GM06990 (cell line): ENCODE data around the gene ATXN7L1.
"Not testable (repeated sequence)": the region's sequence is repeated elsewhere in the genome, so short reads cannot be mapped to it uniquely, and the experiment has no call there.

Experiments
- DNase-seq: peaks from one replicate; pipeline ENCODE4 v3.0.0-alpha.2; 2011; ENCODE audit not compliant: insufficient read length; ENCODE audit errors: extremely low read depth
- H3K27me3 ChIP-seq: replicated peaks from 2 replicates; pipeline ENCODE4 v1.6.0; 2011; ENCODE audit warnings: low read length; ENCODE audit not compliant: control insufficient read depth, insufficient read depth
- H3K36me3 ChIP-seq: 2 replicates; pipeline ENCODE4 v1.5.1; 2011; ENCODE audit warnings: low read length; ENCODE audit not compliant: control insufficient read depth, insufficient read depth
- H3K4me3 ChIP-seq: replicated peaks from 2 replicates; pipeline ENCODE4 v1.5.1; 2011; ENCODE audit warnings: low read depth, mild to moderate bottlenecking, control low read depth, low read length
- TF ChIP-seq, protein P1 (sequence below): IDR thresholded peaks from 2 replicates; pipeline ENCODE4 v1.5.1; 2011; ENCODE audit warnings: low read length, control low read depth, mild to moderate bottlenecking, inconsistent platforms; ENCODE audit not compliant: insufficient read depth, poor library complexity, severe bottlenecking

Gene ATXN7L1

DNA sequence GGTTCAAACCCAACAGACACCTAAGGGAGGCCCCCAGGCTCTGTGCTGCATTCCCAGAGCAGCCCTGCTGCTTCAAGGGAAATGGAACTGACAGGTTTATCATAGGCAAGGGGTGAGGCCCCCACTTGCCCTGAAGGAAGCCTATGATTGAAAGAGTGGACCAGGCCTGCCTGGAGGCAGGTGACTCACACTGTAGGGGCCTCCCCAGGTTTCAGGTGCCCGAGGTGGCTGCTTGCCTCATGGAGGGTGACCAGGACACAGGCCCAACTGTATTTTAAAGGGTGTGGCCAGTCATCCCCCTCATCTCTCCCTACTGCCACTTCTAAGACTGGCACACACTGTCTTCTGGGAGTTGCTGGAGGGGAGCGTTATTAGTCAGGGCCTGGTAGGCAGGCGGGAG, 85.4 kb downstream of the ATXN7L1 start:
- Histone ChIP-seq H3K36me3 (no peaks in the 10 kb centered on the region), H3K27me3 (peaks cover 1% of the 10 kb centered on the region), H3K4me3 (no peak overlapping the region)
- TF ChIP-seq, protein P1, sequence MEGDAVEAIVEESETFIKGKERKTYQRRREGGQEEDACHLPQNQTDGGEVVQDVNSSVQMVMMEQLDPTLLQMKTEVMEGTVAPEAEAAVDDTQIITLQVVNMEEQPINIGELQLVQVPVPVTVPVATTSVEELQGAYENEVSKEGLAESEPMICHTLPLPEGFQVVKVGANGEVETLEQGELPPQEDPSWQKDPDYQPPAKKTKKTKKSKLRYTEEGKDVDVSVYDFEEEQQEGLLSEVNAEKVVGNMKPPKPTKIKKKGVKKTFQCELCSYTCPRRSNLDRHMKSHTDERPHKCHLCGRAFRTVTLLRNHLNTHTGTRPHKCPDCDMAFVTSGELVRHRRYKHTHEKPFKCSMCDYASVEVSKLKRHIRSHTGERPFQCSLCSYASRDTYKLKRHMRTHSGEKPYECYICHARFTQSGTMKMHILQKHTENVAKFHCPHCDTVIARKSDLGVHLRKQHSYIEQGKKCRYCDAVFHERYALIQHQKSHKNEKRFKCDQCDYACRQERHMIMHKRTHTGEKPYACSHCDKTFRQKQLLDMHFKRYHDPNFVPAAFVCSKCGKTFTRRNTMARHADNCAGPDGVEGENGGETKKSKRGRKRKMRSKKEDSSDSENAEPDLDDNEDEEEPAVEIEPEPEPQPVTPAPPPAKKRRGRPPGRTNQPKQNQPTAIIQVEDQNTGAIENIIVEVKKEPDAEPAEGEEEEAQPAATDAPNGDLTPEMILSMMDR: no peak
- no peak for DNase-seq

DNA sequence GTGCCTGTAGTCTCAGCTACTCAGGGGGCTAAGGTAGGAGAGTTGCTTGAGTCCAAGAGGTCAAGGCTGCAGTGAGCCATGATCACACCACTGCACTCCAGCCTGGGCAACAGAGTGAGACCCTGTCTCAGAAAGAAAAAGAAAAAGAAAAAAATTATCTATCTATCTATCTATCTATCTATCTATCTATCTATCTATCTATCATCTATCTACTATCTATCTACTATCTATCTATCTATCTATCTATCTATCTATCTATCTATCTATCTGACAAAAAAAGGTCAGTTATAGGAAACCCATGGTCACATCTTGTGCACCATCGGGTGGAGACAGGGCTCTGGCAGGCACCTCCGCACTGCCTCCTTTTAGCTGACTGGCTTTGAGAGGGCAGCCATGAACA, 85.9 kb downstream of the ATXN7L1 start:
- H3K36me3 ChIP-seq, DNase-seq, H3K4me3 ChIP-seq, H3K27me3 ChIP-seq: not testable (repeated sequence)

DNA sequence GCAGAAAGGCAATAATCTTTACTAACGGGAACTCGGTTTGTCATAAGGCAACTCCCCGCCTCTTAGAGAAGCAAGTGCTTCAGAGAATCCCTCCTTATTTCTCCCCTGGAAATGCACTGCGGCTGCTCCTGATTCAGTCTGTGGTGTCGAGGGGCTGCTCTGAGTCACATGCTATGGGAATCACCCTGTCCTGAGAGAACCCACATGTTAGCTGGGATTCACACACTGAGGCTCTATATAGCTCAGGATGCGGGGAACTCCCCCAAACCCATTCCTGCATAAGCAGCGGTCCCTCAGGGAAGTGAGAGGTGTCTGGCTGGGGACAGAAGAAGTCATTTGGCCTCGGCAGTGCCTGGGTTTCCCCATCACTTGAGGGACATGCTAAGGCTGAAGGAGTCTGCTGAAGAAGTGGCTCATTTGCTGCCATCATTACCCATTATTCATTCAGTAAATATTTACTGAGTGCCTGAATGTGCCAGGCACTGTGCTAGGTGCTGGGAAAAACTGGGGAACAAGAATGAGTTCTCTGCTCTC, 87.5 kb downstream of the ATXN7L1 start:
- H3K27me3 ChIP-seq: peaks cover 1% of the 10 kb centered on the region
- no peaks in the 10 kb centered on the region for H3K36me3 ChIP-seq
- H3K4me3 ChIP-seq: no peak overlapping the region
- DNase-seq: no peak
- TF ChIP-seq, protein P1: no peak

DNA sequence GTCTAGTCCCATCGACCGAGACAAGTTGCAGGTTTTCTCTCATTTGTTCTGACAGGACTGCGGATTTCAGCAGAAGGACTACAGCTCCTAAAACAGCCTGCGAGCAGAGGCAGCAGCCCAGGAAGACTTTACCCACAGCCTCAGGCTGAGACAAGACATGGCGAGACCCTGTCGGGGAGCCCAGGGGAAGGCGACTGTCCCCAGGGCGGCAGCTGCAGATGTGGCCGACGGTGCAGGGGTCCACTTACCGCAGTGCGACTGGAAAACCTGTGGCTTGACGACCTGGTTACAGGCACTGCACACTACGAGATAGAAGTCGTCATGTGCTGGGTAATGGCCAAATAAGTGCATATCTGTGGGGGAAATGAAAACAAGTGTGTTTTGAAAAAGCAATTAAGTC, 88.0 kb downstream of the ATXN7L1 start:
- TF ChIP-seq, protein P1: no peak
- no peaks in the 10 kb centered on the region; the same call in 1 of the 2 replicates for H3K27me3 ChIP-seq
- no peaks in the 10 kb centered on the region for H3K36me3 ChIP-seq
- no peak for DNase-seq
- H3K4me3 ChIP-seq: no peak overlapping the region

DNA sequence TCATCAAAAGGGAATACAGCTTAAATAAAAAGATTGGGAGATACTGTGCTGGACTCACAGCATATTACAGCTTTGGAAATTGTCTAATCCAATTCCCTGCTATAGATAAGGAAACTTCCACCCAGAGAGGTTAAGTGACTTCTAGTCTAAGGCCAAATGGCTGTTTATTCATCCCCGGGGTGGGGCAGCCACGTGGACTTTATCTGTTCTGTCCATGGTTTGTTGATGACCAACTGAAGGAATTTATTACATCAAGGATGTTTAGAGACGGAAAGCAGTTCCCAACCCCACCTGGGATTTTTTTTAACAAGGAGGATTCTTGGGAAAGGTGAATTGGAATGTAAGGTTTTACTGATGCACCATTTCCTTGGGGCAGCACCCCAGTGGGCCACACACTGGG, 88.6 kb downstream of the ATXN7L1 start:
- Histone ChIP-seq H3K4me3 (no peak overlapping the region), H3K27me3 (no peaks in the 10 kb centered on the region; the same call in 1 of the 2 replicates), H3K36me3 (no peaks in the 10 kb centered on the region)
- TF ChIP-seq, protein P1: no peak
- no peak for DNase-seq

DNA sequence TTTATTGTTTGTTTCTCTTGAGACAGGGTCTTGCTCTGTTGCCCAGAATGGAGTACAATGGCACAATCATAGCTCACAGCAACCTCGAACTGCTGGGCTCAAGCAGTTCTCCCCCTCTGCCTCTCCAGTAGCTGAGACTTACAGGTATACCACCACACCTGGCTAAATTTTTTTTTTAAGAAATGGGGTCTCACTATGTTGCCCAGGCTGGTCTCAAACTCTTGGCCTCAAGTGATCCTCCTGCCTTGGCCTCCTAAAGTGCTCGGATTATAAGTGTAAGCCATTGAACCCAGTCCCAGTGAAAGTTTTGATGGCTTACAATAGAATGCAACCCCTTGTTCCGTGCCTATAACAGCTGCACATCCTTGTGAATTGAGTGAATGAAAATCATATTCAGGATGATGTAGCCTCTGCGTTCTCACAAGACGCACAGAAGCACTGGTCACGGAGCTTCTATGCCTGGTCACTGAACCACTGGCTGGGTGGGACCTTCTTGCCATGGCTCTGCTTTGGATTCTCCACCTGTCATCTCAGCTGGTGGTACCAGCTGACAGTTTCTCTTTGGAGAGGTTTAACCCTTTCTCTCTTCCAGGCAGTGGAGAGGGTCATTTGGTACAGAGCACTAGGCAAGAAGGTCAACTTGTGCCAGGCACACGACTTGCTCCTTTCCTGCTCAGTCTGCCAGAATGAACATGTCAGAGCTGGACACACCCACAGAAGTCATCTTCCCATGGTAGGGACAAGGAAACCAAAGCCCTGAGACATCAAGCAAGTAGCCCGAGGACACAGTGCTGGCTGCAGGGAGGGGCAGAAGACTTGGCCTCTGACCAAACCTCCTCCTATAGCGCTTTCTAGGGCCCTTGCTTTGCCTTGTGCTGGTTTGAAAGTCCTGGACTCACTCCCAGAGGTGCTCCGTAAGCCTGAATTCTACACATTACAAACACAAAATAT, 89.6 kb downstream of the ATXN7L1 start:
- TF ChIP-seq, protein P1: no peak
- no peak overlapping the region for H3K4me3 ChIP-seq
- H3K36me3 ChIP-seq: no peaks in the 10 kb centered on the region
- DNase-seq: no peak
- H3K27me3 ChIP-seq: no peaks in the 10 kb centered on the region; the same call in 1 of the 2 replicates
